ENCODE measurements around the gene ATP10D.

The ATP10D gene

DNA sequence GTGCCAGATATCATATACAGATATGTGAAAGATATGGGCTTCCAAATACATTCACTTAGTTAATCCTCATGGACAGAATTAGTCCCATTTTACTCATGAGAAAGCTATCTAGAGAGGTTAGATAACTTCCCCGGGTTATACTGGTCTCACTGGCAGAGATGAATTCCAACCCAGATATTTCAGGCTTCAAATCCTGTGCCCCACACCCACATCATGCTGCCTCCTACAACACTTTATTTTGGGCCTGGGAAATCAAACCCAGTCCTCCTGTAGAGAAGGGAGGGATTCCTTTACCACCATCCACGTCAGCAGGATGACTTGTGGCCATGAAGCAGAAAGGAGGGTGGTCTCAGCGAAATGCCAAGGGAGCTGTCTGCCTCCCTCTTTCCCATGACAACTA is 113.8 kb downstream of the ATP10D start:
- DNase-seq: no peak

DNA sequence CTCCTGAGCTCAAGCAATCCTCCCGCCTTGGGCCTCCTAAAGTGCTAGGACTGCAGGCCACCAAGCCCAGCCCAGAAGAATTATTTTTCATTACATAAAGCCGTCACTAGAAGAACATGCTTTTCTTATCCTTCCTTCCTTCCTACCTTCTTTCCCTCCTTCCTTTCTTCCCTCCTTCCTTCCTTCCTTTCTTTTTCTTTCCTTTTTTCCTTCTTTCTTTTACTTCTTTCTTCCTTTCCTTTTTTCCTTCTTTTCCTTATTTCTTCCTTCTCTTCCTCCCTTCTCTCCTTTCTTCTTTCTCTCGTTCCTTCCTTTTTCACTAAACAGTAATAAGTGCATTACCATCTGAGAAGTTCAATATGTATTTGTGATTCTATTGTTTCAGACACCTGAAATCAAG is 121.4 kb downstream of the ATP10D start:
- DNase-seq: no peak

DNA sequence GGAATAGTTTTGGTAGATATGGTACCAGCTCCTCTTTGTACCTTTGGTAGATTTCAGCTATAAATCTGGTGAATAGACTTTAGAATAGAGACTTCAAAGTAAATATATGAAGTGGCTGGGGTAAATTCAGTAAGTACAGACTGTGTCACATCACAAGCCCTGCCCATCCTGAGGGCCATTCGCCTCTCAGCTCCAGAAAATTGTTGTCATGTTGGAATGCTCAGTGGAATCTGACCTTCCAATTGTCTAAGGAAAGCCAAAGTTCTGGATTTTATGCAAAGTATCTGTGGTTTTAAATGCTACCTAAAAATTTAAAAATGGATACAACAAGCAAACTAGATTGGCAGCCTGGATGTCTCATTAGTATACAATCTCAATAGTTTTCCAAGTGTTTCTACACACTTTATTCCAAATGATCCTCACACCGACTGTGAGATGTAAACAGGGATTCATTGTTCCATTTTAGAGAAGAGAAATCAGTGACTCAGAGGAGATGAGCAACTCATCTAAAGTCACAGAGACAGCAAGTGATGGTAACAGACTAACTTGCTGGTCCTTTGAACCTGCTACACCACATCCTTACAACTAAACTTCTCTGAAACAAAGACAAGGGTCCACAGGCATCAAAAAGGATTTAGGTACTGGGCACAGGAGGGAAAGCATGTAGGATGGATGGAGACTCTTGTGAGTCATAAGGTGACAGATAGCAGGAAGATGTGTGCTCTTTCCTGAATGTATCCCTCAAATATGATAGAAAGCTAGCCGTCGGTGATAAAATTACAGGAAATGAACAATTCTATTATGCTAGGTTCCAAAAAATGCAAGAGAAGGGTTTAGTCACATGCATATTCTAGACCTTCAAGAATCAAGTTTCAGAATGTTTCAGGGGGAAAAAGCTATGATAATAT is 127.3 kb downstream of the ATP10D start:
- DNase-seq: no peak

DNA sequence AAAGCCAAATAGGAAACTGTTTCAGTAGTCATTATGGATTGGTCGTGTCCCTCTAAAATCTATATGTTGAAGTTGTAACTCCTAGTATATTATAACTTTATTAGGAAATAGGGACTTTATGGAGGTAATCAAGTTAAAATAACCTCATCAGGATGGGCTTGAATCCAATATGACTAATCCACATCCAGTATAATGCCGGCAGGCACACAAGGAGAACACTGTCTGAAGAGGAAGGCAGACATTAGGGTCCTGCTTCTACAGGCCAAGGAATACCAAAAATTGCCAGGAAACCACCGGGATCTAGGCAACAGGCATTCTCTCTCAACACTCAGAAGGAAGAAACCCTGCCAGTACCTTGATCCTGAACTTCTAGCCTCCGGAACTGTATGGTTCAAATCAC is 130.3 kb downstream of the ATP10D start:
- DNase-seq: no peak

DNA sequence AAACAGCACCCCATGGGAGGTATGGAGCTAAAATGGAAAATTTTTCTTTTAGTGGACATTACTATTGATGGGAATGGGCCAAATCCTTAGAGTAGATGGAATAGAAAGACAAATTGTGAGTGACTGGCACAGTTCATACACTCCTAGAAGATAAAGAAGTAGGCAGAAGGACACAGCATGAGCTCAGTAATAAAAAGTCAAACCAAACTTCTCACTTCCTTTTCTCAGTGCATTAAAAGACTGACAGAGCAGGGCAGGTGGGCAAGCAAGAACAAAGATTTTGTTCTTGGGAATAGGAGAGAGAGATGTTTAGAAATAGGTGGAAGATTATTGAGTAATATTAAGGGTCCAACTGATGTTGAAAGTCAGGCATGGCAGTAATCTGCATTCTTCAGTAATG is 132.5 kb downstream of the ATP10D start:
- no peak for DNase-seq

DNA sequence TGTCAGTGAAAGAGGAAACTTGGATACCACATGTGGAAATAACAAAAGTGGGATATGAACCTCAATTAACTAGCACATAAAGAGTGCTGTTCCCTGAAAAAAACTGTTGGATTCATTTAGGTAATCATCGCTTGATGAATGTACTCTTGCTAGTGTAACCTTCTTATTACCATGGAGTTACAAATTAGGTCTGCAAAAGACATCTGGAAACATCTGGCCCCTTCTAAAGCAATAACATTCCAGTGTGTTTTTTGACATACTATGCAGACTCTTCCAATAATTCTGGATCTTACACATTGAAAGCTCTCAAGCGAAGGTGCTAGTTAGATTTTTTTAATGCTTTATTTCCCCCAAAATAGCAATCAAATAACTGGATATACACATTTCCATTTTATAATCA is 134.6 kb downstream of the ATP10D start:
- DNase-seq: no peak

DNA sequence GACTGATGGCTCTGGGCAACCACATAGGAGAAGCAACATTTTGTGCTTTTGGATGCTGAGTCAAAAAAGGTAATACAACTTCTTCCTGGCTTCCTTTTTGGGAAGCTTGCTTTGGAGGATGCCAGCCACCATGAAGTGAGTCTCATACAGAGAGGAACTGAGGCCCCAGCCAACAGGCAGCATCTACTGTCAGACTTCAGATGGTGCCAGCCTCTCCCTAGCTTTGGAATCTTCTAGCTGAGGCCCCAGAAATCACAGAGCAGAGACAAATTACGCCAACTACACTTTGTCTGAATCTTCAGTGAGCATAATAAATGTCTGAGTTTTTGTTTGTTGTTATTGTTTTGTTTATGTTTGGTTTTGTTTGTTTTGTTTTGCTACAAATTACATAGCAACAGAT is 136.1 kb downstream of the ATP10D start:
- no peak for DNase-seq

DNA sequence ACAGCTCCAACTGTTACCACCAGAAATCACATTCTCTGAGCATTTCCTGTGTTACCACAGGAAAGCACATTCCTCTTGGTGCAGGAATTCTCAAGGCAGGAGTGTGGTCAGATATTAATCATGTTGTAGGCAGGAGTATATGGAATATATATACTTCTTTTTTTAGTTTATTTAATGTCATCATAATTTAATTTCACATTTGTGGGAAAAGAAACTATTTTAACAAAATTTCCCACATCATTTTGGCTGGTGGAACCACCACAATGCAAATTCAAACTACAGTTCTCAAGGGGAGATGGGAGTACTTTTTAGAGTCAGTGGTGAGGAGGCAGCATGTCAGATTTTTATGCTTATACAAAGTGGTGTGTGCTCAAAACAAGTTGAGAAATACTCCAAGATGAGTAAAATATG is 139.0 kb downstream of the ATP10D start:
- DNase-seq: no peak

DNA sequence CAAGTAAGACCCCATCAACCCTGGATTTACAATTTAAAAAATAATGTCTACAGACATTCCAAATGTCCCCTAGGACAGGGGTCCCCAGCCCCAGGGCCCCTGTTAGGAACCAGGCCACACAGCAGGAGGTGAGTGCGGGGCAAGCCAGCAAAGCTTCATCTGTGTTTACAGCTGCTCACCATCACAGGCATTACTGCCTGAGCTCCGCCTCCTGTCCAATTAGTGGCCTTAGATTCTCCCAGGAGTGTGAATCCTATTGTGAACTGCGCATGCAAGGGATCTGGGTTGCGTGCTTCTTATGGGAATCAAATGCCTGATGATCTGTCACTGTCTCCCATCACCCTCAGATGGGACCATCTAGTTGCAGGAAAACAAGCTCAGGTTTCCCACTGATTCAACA is 146.1 kb downstream of the ATP10D start:
- no peak for DNase-seq

DNA sequence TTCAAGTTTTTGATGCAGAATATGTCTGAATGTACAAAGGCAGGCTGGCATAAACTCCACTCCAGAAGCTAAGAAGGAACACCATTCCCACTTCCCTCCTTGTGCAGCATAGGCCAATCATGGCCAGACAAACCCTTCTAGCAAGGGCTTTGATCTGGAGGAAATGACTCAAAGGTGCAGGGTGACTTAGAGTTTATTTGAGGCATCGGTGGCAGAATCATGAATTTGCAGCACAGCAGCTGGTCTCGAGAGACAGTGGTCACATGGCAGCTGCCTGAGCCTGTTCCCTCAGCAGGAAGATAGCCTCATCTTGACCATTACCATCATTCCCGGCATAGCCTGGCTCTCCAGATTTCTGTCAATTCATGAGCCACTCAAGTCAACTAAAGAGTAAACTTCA is 154.5 kb downstream of the ATP10D start:
- DNase-seq: no peak

DNA sequence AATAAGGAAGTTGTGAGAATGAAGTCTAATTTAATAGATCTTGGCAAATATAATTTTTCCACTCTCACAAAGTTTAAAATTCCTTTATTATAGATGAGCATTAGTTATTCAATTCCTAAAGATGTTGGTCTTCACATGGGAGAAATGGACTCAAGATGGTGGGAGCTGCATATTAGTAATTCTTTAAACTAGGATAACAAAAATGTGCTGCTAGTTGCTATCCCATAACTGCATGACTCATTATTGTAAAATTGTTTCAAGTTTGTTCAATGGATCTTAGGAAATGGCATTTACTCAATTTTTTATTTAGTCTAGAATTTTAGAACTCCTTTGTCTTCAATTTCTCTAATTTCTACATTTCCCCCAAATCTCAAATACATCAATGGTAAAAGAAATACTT is 155.8 kb downstream of the ATP10D start:
- DNase-seq: no peak

DNA sequence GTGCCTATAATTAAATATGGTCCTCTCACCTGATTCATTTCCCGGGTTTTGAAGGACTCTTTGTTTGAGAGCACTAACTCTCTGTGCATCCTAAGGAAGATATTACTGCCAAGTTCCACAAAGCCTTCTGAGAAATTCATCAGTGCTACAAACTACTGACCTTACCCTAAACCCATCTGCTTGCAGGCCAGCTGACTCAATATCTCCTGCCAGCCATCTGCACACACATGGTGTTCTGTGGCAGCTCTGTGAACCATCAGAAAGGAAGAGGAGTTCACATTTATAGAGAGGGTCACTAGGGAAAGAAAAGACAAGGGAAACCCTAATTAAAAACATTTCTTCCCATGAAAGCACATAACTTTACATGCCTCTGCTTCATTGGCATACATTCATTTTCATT is 156.7 kb downstream of the ATP10D start:
- no peak for DNase-seq

DNA sequence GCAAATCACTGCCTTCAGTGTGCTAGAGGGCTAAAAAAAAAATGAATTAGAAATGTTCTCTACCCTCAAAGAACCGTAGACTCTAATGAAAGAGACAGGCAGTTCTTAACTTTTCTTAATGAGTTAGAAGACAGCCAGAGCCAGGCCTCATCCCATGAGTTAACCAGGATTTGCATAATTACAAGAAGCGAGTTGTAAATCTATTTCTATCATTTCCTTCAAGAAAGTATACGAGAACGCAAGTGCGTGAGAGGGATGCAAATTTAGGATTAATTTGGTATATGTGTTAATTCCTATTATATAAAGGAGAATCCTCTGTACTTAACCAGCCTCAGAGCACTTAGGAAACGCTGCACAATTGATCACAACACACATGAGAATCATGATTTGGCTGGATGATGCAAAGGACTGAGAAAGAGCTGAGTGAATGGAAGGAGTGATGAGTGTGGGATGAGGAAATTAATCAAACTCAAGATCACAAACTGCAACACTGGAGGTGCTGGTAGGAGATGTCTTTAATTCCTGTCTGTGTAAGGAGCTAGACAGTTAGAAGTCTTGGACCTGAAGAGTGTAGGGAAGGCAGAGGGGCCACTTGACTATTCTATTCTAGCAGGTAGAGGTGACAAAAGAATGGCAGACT is 157.2 kb downstream of the ATP10D start:
- DNase-seq: no peak
